HG03103 (cell line): ENCODE results near the gene BRD1.

Experiments
- ATAC-seq: cut with Tn5 transposase; IDR thresholded peaks from one replicate; pipeline ENCODE4 v1.9.1; 2021; ENCODE audit warnings: low read depth; ENCODE audit not compliant: unreplicated experiment

BRD1 gene

DNA sequence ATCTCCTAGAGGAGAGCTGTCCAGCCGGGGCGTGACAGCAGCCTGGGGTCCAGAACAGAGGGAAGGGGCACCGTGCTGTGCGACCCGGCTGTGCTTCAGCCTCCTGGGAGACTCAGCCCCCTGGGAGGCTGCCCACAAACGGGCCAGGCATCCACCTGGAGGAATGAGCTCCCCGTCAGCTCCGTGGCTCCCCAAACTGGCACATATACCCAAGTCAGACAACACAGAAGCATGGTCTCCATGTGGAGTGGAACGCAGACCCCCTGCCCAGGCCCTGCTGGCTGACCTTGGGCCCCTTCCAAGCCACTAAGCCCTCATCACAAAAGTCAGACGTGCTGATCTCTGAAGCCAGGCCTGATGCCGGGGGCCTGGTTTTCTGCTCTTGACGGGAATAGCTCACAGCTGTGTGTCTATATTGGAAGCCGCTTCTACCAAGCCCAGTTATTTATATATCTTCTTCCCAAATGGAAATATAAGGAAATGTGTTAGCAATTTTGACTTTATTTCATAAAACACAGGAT is 91.7 kb downstream of the BRD1 start:
- no peak for ATAC-seq

DNA sequence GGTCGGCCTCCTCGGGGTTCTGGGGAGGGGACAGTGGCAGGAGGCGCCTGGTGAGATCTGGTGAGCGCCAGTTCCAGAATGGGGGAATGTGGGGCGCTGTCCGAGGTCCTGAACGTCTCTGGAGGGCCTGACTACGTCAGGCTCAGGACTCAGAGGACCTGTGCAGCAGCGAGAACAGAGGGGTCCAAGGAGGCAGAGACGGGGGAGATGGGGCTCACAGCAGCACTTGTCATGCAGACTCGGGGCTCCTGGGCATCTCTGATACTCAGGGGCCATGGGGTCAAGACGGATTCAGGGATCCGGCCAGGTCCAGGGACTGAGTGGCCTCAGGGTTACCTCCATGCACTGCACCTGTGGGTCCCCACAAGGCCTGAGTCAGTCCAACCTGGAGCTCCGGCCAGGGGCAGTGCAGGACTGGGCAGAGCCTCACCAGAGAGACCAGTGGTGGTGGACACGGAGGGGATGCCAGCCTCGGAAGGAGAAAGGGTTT is 92.2 kb downstream of the BRD1 start:
- no peak for ATAC-seq

DNA sequence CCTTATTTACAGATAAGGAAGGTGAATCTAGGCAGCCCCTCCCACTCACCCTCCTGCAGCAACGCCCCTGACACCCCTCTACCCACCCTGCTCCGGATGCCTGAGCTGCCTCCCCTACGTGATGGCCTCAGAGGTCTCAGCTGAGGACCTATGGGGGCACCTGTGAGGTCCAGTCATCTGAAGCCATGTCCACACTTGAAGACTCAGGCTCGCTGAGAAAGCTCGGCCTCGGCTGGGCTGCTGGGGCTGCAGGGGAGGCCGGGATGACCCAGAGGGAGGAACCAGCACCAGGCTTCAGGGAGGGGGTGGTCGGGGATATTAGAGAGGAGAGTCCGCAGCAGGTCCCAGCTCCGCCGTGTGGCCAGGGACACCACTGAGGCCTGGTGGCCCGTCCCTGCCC is 92.8 kb downstream of the BRD1 start:
- ATAC-seq = no peak

DNA sequence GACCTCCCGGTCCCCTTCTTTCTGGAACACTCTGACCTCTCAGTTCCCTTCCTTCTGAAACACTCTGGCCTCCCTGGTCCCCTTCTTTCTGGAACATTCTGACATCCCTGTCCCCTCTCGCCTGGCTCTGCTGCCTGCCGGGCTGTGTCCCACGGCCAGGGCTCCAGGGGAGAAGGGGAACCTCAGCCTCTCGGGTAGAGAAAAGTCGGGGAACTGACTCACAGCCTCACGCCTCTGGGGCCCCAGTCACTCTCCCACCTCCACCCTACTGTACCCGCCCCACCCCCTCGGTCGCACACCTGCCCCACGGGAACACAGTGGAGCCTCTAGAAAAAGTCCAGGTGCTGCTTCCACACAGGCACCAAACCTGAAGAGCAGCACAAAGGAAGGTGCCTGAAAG is 93.3 kb downstream of the BRD1 start:
- no peak for ATAC-seq

DNA sequence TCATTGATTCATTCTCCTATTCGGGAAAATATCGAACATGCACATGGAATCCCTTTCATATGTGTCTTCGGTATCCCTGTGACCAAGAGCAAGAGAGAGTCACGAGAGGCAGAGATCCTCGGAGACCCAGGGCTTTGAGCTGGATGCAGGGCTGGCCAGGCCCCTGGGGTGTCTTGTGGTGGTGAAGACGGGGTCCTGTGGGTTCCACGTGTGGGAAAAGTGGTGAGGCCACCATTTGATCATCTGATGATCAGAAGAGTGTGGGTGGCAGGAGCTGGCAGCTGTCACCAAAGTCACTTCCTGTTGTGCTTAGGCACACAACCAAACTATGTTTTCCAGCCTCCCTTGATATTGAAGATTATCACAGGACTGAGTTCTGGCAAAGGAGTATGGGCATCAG is 94.0 kb downstream of the BRD1 start:
- ATAC-seq = no peak

DNA sequence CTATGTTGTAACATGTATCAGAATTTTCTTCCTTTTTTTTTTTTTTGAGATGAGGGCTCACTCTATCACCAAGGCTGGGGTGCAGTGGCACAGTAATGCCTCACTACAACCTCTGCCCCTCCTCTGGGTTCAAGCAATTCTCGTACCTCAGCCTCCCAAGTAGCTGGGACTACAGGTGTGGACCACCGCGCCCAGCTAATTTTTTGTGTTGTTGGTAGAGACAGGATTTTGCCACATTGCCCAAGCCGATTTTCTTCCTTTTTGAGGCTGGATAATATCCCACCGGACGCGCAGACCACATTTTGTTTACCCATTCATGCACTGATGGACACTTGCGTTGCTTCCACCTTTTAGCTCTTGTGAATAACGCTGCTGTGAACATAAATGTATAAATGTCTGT is 97.0 kb downstream of the BRD1 start:
- ATAC-seq = no peak

DNA sequence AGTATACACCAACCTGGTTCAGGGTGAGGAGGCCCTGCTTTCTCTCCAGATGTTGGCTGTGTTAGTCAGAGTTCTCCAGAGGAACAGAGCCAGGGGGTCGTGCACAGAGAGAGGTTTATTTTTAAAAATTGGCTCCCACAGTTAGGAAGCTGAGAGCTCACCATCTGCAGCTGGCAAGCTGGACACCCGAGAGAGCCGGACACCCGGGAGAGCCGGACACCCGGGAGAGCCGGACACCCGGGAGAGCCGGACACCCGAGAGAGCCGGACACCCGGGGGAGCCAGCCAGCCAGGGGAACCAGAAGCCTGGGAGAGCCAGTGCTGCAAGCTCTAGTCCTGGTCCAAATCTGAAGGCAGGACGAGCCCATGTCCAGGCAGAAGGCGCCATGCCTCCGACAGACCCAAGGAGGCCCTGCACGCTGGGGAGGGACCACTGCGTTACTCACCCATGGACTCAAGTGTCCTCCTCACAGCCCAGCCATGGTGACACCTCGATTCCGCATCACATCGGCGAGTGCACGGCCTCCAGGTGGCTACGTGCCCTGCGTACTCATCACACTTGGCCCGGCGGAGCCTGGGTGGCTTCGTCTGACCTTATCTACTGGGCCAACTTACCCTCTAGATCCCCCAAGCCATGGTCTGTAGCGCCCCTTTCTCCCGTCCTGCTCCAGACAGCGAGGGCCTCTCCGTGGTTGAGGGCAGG is 99.0 kb downstream of the BRD1 start:
- no peak for ATAC-seq

DNA sequence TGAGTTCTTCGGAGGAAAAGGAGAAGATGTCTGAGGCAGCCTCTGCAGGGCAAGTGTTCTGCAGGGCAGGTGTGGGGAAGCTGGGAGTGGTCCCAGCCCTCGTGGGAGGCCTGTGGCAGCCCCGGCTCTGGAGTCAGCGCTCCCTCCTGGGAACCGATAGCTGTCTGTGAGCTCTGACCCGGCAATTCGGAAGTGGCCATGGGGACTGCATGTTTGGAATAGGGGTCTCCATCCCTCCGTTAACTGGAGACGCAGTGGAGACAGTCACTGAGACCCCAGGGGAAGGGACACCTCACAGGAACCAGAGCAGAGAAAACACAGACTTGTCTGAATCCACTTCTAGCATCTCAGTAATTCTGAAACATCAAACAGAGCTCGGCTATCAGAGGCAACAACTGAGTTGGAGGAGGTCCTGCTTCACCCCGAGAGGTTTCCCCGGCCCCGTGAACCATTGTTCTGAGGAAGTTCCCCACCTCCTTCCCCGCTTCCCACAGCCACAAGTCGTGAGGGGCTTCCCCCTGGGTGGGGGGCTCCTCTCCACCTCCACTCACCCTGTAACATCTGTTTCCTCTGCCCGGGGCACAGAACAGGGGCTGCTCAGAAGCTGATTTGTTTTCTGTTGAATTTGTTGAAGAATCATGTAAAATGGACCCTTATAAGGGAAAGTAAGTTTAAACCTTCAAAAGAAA is 99.6 kb downstream of the BRD1 start:
- ATAC-seq = no peak

DNA sequence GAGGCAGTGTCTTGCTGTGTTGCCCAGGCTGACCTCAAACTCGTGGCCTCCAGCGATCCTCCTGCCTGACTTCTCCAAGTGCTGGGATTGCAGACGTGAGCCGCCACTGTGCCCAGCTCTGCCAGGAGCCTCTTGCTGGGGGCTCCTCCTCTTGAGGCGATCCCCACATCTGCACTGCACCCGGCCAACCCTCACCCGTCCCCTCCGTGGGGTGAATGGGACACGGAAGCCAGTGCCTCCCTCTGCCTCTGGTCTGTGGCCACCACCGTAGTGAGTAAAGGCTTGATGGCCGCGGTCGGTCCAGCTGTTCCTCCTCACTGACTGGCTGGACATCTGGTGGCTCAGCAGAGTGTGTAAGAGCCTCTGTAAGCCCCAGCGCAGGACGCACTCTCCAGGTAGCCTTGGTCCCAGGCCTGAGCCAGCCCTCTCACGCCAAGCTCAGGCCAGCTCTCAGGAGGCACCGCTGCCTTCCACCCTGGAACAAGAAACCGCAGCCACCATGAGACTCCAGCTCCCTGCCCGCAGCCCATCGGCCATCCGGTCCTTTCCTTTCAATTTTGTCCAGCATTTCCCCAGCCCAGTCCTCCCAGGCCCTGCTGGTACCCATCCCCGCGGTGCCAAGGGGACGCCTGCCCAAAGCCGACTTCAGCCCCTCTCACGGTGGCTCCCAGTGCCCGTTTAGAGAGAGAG is 100.3 kb downstream of the BRD1 start:
- ATAC-seq = no peak

DNA sequence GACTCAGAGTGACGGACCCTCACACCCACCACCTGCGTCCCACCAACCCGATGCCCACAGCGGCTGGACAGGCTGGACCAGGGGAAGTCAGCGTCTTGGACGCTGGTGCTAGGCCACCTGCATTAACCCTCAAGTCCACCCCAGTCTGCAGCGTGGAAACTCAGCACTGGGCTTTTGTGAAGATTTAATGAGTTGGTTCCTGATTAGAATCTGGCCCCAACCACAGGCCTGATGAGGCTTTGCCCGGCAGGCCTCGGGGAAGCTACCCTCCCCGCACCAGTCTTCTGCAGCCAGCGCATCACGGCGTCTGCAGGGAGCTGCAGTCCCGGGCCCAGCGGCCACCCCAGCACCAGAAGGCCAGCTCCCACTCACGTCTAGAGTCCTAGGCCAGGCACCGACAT is 101.0 kb downstream of the BRD1 start:
- ATAC-seq = no peak

DNA sequence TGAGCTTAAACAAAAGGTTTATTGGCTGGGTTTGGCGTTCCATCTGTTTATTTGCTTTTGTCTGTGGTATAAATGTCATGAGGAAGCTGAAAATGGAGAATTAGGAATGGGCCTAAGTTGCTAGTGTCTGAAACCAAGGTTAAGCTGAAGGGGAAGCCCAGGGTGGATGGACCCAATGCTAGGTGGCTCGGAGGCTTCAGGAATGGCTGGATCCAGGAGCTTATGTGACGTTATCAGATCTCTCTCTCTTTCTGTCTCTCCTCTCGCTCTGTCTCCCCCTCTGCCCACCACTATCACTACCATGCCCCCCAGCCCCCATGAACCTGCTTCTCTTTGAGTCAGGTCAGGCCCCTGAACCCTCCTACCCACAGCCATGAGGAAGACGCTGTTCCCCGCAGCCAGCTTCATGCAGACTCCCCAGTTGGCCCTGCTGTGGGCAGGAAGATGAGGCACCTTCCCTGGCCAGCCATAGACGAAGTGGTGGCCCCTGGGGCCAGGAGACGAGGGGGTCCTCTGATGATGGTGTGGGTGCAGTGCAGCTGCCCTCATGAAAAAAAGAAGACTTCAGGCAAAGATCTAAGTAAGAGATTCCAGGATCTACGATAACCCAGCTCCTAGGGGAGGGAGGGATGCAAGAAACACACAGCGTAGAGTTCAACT is 101.5 kb downstream of the BRD1 start:
- no peak for ATAC-seq

DNA sequence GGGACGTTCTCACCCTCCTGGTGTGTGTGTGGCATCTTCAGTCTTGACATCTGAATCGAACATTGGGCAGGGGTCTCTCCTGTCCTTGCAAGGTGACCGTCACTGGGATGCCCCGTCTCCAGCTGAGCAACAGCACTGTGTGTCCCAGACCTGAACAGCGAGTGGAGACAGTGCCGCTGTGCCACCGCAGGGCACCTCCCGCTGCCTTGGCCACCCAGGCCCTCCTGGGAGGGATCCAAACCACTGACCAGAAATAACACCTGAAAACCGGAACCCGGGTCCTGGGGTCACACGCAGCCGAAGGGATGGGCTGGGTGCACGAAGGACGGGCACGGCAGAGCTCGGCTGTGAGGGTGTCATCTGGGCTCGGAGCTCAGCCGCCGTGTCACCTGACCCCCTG is 102.2 kb downstream of the BRD1 start:
- no peak for ATAC-seq

DNA sequence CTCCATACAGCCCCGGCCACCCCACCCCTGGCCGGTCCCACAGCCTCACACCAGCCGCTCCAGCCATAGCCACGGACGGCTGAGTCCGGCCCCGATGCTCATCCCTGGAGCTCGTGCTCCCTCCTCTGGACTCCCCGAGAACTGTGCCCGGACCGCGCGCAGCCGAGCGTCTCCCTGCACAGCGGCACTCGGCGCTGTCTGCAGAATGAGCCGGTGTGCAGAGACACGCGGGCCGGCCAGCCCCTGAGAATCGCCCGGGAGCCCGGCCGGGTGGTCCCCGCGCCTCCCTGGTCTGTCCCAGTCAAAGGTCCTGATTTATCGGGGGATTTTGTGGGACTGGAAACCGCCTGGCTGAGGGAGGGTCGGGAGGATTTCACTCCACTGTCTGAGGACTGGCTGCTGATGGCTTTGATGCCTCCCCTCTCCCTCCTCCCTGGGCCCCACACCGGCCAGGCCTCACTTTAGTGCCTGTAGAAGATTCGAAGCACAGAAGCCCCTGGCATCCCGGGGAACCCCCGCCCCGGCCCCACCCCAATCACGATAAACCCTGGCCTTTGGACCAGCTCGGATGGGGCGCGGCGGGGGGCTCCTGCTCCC is 102.7 kb downstream of the BRD1 start:
- ATAC-seq = no peak

DNA sequence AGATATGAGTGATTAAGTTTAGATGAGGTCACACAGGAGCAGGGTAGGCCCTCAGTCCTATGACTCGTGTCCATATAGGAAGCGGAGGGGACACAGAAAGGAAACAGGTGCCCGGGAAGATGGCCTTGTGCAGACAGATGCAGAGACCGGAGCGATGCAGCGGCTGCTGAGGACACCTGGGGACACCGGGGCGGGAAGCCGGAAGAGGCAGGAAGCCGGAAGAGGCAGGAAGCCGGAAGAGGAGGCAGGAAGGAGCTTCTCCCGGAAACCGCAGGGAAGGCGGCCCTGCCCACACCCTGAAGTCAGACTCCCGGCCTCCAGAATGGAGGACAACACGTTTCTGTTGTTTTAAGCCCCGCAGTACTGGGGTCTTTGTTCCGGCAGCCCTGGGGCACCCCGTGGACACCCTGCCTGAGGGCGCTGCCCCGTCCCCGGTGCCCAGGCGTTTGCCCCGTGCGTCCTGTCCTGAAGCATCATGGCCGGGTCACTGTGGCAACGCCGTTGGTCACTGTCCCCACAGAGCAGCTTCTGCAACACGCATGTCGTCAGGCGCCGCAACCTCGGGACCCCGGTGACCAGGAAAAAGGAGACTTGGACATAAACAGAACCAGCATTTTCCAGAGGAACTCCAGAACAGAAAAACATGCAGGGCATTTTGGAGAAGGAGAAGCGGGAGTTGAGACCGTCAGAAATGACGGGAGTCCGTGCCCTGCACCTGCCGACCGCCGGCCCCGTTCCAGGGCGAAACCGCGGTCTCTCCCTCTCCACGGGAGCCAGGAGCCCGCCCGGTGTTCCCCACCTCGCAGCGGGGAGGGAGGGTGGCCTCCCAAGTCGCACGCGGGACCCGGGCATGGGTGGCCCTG is 103.4 kb downstream of the BRD1 start:
- ATAC-seq = no peak

DNA sequence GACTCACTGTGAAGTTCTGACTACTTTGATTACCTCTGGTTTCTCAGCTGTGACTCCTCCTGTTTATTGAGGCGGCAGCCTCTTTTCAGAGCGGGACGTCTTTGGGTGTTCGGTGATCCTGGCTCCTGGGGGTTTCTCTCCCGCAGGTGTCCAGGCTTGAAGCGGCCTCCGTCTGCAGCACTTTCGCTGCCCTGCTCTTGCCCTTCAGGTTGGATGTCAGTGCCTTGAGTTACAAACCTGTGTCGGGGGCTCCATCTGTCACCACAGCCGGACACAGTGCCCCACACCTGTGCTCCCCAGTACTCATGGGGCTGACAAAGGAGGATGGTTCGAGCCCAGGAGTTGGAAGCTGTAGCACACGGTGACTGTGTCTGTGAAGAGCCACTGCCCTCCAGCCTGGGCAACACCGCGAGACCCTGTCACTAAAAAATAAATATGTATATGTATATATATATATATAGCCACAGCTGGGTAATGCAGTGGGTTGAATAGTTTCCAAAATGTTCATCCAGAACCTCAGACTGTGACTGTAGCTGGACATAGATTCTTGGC is 104.1 kb downstream of the BRD1 start:
- ATAC-seq = no peak
